Prostate gland (tissue), 2 donors: ENCODE data around the gene FGF19.

Source experiments
- CTCF ChIP-seq, 4 experiments: fragments of 200-600 bp in 2 of 4; fragments of 450-650 bp in 2 of 4; sonication (generic) in 2 of 4; IDR thresholded peaks; 1 replicate in 3 of 4; 2 replicates in 1 of 4; pipeline ENCODE4 v1.5.1; 2016 to 2019; ENCODE audit warnings: antibody characterized with exemption in 4 of 4, mild to moderate bottlenecking in 2 of 4, moderate library complexity in 2 of 4
- POLR2A ChIP-seq: fragments of 450-650 bp; IDR thresholded peaks from one replicate; pipeline ENCODE4 v1.6.1; 2016; ENCODE audit warnings: antibody characterized with exemption, mild to moderate bottlenecking
- POLR2AphosphoS5 ChIP-seq: sonication (generic); formaldehyde crosslinking; IDR thresholded peaks from one replicate; pipeline ENCODE4 v1.6.1; 2017; ENCODE audit warnings: antibody characterized with exemption

- TF ChIP-seq POLR2AphosphoS5 (no peak), CTCF (IDR thresholded peaks at IDR 0.05) (no peak), POLR2A (no peak)
Measured at GRCh38 chr11:69748637-69749036, 44.8 kb upstream of the FGF19 start.
